HG03457 (cell line): ENCODE measurements around the gene SLC22A7.
"Not testable (repeated sequence)": the region's sequence is repeated elsewhere in the genome, so short reads cannot be mapped to it uniquely, and the experiment has no call there.

ENCODE experiments used
- ATAC-seq: cut with Tn5 transposase; IDR thresholded peaks from one replicate; pipeline ENCODE4 v1.9.1; 2021; ENCODE audit warnings: moderate number of reproducible peaks; ENCODE audit not compliant: unreplicated experiment

The SLC22A7 gene

DNA sequence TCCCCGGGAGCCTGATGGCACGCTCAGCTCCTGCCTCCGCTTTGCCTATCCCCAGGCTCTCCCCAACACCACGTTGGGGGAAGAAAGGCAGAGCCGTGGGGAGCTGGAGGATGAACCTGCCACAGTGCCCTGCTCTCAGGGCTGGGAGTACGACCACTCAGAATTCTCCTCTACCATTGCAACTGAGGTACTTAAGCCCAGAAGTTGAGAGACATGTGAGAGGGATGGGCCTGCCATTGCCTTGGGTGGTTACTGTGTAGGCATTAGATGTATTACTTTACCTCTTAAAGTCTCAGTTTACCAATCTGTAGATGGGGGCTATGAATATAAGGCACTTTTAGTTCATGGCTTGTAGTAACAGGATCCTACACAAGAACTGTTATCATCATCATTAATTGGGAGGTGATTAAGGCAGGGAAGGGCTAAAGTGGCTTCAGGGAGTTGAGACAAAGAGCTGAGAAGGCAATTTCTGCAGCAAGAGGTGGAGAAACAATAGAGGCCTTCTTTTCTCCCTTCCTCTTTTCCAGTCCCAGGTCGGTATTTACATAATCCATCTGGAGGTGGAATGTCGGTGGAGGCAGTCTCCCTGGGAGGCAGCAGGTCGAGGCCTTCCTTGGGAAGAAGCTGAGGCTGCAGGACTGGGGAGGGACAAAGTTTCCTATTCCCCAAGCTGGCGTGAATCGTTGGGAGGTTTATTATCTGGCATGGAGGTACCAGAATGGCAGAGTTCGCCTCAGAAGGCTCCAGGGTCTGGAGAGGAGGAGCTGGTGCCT is 691 bp downstream of the SLC22A7 start:
- no peak for ATAC-seq

DNA sequence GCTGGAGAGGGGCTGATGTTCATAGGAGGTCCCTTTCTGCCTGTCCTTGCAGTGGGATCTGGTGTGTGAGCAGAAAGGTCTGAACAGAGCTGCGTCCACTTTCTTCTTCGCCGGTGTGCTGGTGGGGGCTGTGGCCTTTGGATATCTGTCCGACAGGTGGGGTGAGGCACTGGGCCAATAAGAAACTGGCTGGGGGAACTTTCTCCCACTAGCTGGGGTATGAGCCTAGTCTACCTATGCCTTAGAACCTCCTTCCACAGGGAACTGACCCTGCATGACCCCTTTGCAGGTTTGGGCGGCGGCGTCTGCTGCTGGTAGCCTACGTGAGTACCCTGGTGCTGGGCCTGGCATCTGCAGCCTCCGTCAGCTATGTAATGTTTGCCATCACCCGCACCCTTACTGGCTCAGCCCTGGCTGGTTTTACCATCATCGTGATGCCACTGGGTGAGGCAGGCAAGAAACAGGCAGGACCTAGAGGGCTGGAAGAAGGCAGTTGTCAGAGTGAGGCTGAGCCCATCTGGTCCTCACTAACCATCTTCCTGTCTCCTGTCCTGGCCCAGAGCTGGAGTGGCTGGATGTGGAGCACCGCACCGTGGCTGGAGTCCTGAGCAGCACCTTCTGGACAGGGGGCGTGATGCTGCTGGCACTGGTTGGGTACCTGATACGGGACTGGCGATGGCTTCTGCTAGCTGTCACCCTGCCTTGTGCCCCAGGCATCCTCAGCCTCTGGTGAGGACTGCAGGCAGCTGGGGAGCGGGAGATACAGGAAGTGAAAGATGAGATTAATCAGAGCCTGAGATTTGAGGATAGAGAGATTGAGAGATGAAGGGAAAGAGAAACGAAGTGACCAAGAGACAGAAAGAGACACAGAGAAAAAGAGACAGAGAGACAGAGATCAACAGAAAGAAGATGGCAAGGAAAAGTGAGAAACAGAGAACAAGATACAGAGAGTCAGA is 1.6 kb downstream of the SLC22A7 start:
- no peak for ATAC-seq

- ATAC-seq: no peak
Measured at GRCh38 chr6:43301081-43301870, 3.2 kb downstream of the SLC22A7 start.

- no peak for ATAC-seq
Measured at GRCh38 chr6:43302126-43302525, 4.1 kb downstream of the SLC22A7 start.

GRCh38 chr6:43303006-43303405 is 4.9 kb downstream of the SLC22A7 start:
- ATAC-seq: not testable (repeated sequence)

GRCh38 chr6:43303751-43304331 is 5.8 kb downstream of the SLC22A7 start:
- no peak for ATAC-seq

DNA sequence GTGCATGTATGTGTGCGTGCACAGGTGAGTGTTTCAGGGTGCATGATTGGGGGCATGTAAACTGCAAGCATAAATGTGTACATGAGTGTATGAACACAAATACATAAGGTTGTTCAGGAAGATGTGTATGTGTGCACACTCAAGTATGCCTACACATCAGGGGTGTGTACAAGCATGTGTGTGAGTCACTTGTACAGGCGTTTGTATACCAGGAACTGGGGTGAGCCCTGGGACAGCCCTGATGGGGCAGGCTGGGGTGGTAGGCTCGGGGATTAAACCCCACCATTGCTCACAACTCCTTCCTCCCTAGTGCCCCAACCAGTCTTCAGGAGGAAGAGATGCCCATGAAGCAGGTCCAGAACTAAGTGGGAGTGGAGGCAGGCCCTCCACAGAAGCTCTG is 6.3 kb downstream of the SLC22A7 start:
- ATAC-seq: no peak

DNA sequence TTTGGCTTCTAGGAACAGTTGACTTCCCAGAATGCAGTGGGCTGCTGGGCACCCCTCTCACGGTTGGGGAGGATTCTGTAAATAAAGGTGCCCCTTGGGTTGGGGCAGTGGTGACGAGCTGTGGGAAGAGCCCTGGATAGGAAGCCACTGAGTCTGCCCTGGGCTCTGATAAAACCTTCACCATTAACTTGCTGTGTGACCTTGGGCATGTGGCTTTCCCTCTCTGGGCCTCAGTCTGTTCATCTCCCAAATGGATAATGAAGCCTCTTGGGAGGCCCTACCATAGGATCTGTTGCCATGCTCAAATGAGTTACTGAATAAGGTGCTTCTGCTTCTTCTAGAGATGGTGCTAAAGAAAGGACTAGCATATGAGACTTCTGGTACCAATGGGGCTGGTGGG is 6.8 kb downstream of the SLC22A7 start:
- no peak for ATAC-seq

DNA sequence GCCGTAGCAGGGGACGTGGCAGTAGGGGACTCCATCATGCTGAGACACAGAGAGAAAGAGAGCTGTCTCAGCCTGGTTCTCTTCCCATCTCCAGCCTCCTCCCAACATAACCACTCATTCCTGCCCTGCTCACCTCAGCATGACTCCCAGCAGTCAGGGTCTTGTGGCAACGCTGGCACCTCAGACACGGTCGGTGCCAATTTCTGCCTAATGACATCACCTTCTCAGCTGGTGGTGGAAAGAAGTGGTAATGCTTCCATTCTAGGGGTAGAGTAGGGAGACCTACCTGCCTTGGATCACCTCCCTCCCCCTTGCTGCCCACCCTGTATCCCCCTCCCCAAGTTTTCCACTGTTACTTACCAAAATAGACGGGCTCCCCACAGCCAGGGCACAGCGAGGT is 8.0 kb downstream of the SLC22A7 start:
- no peak for ATAC-seq

DNA sequence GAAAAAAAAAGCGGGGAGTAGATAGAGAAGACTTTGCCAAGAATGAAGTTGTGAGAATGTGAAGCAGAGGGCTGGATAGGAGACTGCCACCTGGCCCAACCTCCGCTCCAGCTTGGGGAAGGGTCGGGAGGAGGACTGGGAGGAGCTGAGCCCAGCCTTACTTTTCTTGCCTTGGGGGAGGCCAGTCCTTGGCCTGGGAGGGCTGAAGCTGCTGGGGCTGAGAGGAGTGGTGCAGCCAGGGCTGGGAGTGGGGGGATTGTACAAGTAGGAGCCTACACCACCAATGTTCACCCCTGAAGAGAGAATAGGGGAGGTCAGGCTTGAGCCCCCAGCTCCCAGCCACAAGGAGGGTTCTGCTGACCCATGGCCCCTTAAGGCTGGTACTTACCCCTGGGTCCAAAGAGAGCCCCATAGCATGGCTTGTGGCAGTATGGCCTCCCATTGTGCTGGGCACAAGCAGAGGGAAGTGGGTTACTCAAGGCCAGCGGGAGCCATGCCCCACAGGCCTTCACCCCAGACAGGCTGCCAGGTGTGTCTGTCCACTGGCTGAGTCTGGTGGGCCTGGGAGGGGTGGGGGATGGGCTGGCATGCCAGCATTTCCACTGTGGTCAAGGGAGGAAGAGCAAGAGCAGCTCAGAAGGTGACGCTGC is 9.5 kb downstream of the SLC22A7 start:
- no peak for ATAC-seq

DNA sequence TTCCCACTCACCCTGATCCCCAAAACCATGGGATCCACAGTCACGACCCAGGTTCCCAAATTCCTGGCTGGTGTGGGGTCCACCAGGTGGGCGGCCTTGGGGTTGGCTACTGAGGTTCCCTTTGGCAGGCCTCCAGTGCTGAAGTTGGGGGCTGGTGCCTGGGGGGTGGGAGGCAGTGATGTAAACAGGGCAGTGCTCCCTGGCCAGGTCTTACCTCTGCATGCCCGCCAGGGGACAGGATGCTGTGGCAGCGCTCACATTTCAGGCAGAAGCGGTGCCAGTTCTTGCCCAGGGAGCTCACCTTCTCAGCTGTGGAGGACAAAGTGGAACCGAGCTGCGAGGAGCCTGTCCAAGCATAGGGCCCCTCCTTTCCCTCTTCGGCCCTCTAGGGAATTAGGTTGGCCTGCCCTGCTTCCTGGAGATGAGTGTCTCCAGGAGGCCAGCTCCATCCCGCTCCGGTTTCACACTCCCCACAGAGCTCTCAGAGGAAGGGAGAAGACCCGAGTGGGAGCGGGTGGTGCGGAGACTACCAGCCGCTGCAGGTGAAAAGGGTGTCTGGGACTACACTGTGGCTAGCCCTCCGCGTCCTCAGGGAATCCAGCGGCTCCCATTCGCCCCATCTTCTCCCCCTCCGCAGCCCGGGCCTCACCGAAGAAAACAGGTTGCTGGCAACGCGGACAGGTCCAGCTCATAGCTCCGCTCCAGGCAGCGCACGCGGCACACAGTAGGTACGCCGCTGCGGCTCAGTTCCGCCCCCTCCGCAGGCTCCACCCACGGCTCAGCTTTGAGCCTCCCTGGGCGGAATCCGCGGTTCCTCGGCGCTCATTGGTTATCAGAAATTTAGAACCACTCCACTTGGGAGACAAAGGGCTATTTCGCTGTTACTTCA is 10.3 kb downstream of the SLC22A7 start, which contains the start of gene CRIP3:
CRIP3 (minus strand) TSS at position 726 of the 889 bp plus-strand sequence; CDS start at position 692, 34 bp downstream.
- peak; percentile 54 for ATAC-seq

GRCh38 chr6:43308990-43309477 is 11.0 kb downstream of the SLC22A7 start:
- ATAC-seq: no peak

- no peak for ATAC-seq
Measured at GRCh38 chr6:43310134-43310533, 12.1 kb downstream of the SLC22A7 start.

- no peak for ATAC-seq
Measured at GRCh38 chr6:43310624-43311023, 12.6 kb downstream of the SLC22A7 start.

GRCh38 chr6:43311666-43312065 is 13.6 kb downstream of the SLC22A7 start:
- ATAC-seq: no peak

- no peak for ATAC-seq
Measured at GRCh38 chr6:43313813-43314212, 15.8 kb downstream of the SLC22A7 start.

- ATAC-seq: no peak
Measured at GRCh38 chr6:43318011-43318410, 20.0 kb downstream of the SLC22A7 start.

GRCh38 chr6:43325876-43326275 is 27.8 kb downstream of the SLC22A7 start:
- ATAC-seq: no peak

DNA sequence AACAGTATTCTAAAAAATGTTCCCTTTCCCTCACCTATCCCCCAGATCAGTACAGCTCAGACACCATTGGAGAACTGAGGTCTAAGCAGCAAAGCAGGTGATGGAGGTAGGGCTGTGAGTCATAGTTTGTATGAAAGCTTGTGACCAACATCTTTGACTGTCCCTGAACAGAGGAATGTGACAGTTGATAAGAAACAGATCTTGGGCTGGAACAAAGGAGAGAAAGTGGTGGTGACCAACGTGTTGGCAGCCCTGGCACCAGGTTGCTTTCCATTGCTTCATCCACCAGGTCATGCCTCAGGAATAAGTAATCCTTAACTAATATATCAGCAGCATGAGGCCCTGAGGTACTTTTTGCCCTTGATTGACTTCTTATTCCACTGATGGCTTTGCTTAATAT is 30.5 kb downstream of the SLC22A7 start:
- no peak for ATAC-seq
